GM20000 (cell line): ENCODE data around the gene TIPRL.

ENCODE experiments used
- DNase-seq: peaks from one replicate; pipeline ENCODE4 v3.0.0; 2012; ENCODE audit warnings: low spot score
- CTCF ChIP-seq: IDR thresholded peaks from 2 replicates; pipeline ENCODE4 v1.5.1; 2012; ENCODE audit warnings: mild to moderate bottlenecking, control low read depth; ENCODE audit errors: extremely low read depth, missing control alignments

TIPRL gene

GRCh38 chr1:168235937-168236336 is 57.2 kb downstream of the TIPRL start:
- TF ChIP-seq CTCF, result no peak
- no peak for DNase-seq

GRCh38 chr1:168236836-168237611 is 58.3 kb downstream of the TIPRL start:
- no peak for TF ChIP-seq CTCF
- no peak for DNase-seq

GRCh38 chr1:168243198-168243597 is 64.4 kb downstream of the TIPRL start:
- TF ChIP-seq CTCF, result no peak
- no peak for DNase-seq

- TF ChIP-seq CTCF, result no peak
- DNase-seq, result no peak
These were observed 65.0 kb downstream of the TIPRL start for GRCh38 chr1:168243636-168244212.

GRCh38 chr1:168245042-168245441 is 66.3 kb downstream of the TIPRL start:
- DNase-seq, result no peak
- no peak for TF ChIP-seq CTCF

- DNase-seq, result no peak
- no peak for TF ChIP-seq CTCF
These were observed 67.7 kb downstream of the TIPRL start for GRCh38 chr1:168246506-168246905.
